HL-60 (cell line): Measurements from ENCODE around the gene PTPRN2.

Experiments
- CTCF ChIP-seq: IDR thresholded peaks from one replicate; pipeline ENCODE4 v1.5.1; 2011; ENCODE audit warnings: low read length, control low read depth, inconsistent platforms; ENCODE audit not compliant: insufficient read depth
- GABPA ChIP-seq: IDR thresholded peaks from 2 replicates; pipeline ENCODE4 v1.6.1; 2012; ENCODE audit warnings: low read depth
- POLR2AphosphoS5 ChIP-seq: IDR thresholded peaks from 2 replicates; pipeline ENCODE4 v1.6.1; 2012; ENCODE audit warnings: low read depth

DNA sequence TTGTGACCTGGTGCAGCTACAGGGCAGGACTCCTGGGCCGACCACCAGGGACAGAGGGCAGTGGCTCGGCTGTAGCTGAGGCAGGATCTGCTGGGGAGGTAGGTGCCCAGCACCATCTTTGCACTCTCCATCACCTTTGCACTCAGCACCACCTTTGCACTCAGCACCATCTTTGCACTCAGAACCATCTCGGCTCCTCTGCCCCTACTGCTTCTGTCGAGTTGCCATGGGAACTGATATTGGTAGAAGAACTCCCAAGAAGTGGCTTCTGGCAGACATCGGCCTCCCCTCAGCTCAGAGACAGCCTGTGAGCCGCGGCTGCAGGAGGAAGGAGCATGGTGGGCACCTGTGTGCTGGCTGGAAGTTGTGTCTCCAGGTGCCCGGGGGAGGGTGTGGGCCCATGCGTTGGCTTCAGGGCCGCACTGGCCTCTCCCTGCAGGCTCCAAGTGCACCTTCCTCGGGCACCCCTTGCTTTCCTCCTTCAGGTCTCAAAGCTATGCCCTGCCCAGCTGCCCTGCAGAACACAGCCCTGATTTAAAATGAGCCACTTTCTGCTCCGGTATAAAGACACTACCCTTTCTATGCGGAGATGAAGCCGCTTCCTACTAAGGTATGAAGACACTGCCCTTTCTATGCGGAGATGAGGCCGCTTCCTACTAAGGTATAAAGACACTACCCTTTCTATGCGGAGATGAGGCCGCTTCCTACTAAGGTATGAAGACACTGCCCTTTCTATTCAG is 514.5 kb downstream of the PTPRN2 start:
- TF ChIP-seq CTCF, result no peak
- TF ChIP-seq GABPA, result no peak
- no peak for TF ChIP-seq POLR2AphosphoS5
